SK-N-SH treated with all-trans-retinoic acid at 6 μM for 48 hours (cell line): Measurements from ENCODE around the gene SMS.

ENCODE experiments used
- ATAC-seq: fragments of 200-7000 bp; cut with Tn5 transposase; 3 replicates; pipeline ENCODE4 v1.9.1; 2020; ENCODE audit warnings: mild to moderate bottlenecking, moderate library complexity
- ARNTL ChIP-seq: fragments of 450-650 bp; formaldehyde crosslinking; IDR thresholded peaks from 2 replicates; pipeline ENCODE4 v1.5.0; 2020; ENCODE audit warnings: low read depth, mild to moderate bottlenecking, moderate library complexity, borderline replicate concordance
- BACH2 ChIP-seq: fragments of 250-450 bp; sonication (Bioruptor Pico); IDR thresholded peaks from 2 replicates; pipeline ENCODE4 v1.9.0; 2021; ENCODE audit warnings: mild to moderate bottlenecking, borderline replicate concordance
- CREB5 ChIP-seq: fragments of 250-450 bp; sonication (Bioruptor Pico); IDR thresholded peaks from 2 replicates; pipeline ENCODE4 v1.5.1; 2020; ENCODE audit warnings: low read depth, mild to moderate bottlenecking, moderate library complexity
- CSDC2 ChIP-seq: fragments of 250-450 bp; sonication (Bioruptor Pico); IDR thresholded peaks from 2 replicates; pipeline ENCODE4 v1.5.0; 2020; ENCODE audit warnings: mild to moderate bottlenecking, moderate library complexity
- CSRNP3 ChIP-seq: fragments of 250-450 bp; sonication (Bioruptor Pico); IDR thresholded peaks from 2 replicates; pipeline ENCODE4 v1.5.1; 2021; ENCODE audit warnings: mild to moderate bottlenecking, moderate library complexity
- GLIS3 ChIP-seq: fragments of 250-450 bp; sonication (Bioruptor Pico); IDR thresholded peaks from 2 replicates; pipeline ENCODE4 v1.5.0; 2020; ENCODE audit warnings: mild to moderate bottlenecking, moderate library complexity
- ISL1 ChIP-seq: fragments of 250-450 bp; sonication (Bioruptor Pico); IDR thresholded peaks from 2 replicates; pipeline ENCODE4 v2.1.2; 2022; ENCODE audit warnings: mild to moderate bottlenecking, moderate library complexity
- OSR1 ChIP-seq: fragments of 250-450 bp; sonication (Bioruptor Pico); IDR thresholded peaks from 2 replicates; pipeline ENCODE4 v1.8.0; 2022; ENCODE audit warnings: moderate library complexity, mild to moderate bottlenecking, inconsistent platforms
- PATZ1 ChIP-seq: fragments of 250-450 bp; sonication (Bioruptor Pico); IDR thresholded peaks from 2 replicates; pipeline ENCODE4 v1.8.0; 2020; ENCODE audit warnings: mild to moderate bottlenecking, moderate library complexity, borderline replicate concordance
- POU6F1 ChIP-seq: fragments of 250-450 bp; sonication (Bioruptor Pico); IDR thresholded peaks from 2 replicates; pipeline ENCODE4 v1.8.0; 2021; ENCODE audit warnings: low read depth, mild to moderate bottlenecking, moderate library complexity, borderline replicate concordance
- PPARA ChIP-seq: fragments of 250-450 bp; sonication (Bioruptor Pico); IDR thresholded peaks from 2 replicates; pipeline ENCODE4 v1.5.0; 2020; ENCODE audit warnings: mild to moderate bottlenecking, borderline replicate concordance
- RARB ChIP-seq: fragments of 250-450 bp; sonication (Bioruptor Pico); IDR thresholded peaks from 2 replicates; pipeline ENCODE4 v1.8.0; 2021; ENCODE audit warnings: mild to moderate bottlenecking, moderate library complexity
- SNAI2 ChIP-seq: fragments of 250-450 bp; sonication (Bioruptor Pico); IDR thresholded peaks from 2 replicates; pipeline ENCODE4 v1.5.0; 2020; ENCODE audit warnings: mild to moderate bottlenecking, moderate library complexity
- TCF4 ChIP-seq: fragments of 250-450 bp; sonication (Bioruptor Pico); IDR thresholded peaks from 2 replicates; pipeline ENCODE4 v1.8.0; 2021; ENCODE audit warnings: mild to moderate bottlenecking, moderate library complexity, borderline replicate concordance
- TOX ChIP-seq: fragments of 250-450 bp; sonication (Bioruptor Pico); IDR thresholded peaks from 2 replicates; pipeline ENCODE4 v1.8.0; 2021; ENCODE audit warnings: mild to moderate bottlenecking, moderate library complexity, borderline replicate concordance
- ZC3H10 ChIP-seq: fragments of 250-450 bp; sonication (Bioruptor Pico); IDR thresholded peaks from 2 replicates; pipeline ENCODE4 v1.5.1; 2021; ENCODE audit warnings: mild to moderate bottlenecking, moderate library complexity
- ZFP3 ChIP-seq: fragments of 250-450 bp; sonication (Bioruptor Pico); IDR thresholded peaks from 2 replicates; pipeline ENCODE4 v1.5.0; 2020; ENCODE audit warnings: mild to moderate bottlenecking, moderate library complexity
- ZFP30 ChIP-seq: fragments of 450-650 bp; formaldehyde crosslinking; IDR thresholded peaks from 2 replicates; pipeline ENCODE4 v1.5.0; 2022; ENCODE audit warnings: mild to moderate bottlenecking, moderate library complexity
- ZNF565 ChIP-seq: fragments of 450-650 bp; formaldehyde crosslinking; conservative IDR thresholded peaks from 2 replicates; pipeline ENCODE4 v1.5.0; 2020; ENCODE audit warnings: low read depth, mild to moderate bottlenecking, moderate library complexity
- ZNF70 ChIP-seq: fragments of 450-650 bp; formaldehyde crosslinking; IDR thresholded peaks from 2 replicates; pipeline ENCODE4 v1.5.0; 2020; ENCODE audit warnings: mild to moderate bottlenecking, moderate library complexity

The SMS gene

GRCh38 chrX:21990832-21991231 is 50.3 kb downstream of the SMS start:
- no peak for ATAC-seq
- TF ChIP-seq ZC3H10: no peak

GRCh38 chrX:21991504-21991903 is 51.0 kb downstream of the SMS start:
- ATAC-seq: no peak
- no peak for TF ChIP-seq ZC3H10
- no peak for TF ChIP-seq ARNTL (CRISPR knock-in tag)
- no peak for TF ChIP-seq PPARA
- no peak for TF ChIP-seq ISL1 (CRISPR knock-in tag)
- TF ChIP-seq BACH2 (CRISPR knock-in tag): no peak
- TF ChIP-seq GLIS3: no peak
- TF ChIP-seq TOX (CRISPR knock-in tag): no peak
- TF ChIP-seq RARB: no peak
- TF ChIP-seq PATZ1: no peak
- TF ChIP-seq TCF4 (CRISPR knock-in tag): no peak
- TF ChIP-seq CREB5: no peak
- TF ChIP-seq CSDC2 (CRISPR knock-in tag): no peak

GRCh38 chrX:21993265-21993664 is 52.8 kb downstream of the SMS start:
- no peak for ATAC-seq
- TF ChIP-seq ZFP3 (CRISPR knock-in tag): no peak
- no peak for TF ChIP-seq ZNF70 (CRISPR knock-in tag)
- no peak for TF ChIP-seq ZFP30 (CRISPR knock-in tag)
- TF ChIP-seq POU6F1 (CRISPR knock-in tag): no peak
- TF ChIP-seq PATZ1: no peak
- no peak for TF ChIP-seq OSR1 (CRISPR knock-in tag)
- no peak for TF ChIP-seq ISL1 (CRISPR knock-in tag)
- no peak for TF ChIP-seq RARB
- TF ChIP-seq BACH2 (CRISPR knock-in tag): no peak
- no peak for TF ChIP-seq CSRNP3 (CRISPR knock-in tag)

- no peak for ATAC-seq
- TF ChIP-seq ZNF565 (CRISPR knock-in tag) (no peak), CREB5 (no peak), TOX (CRISPR knock-in tag) (no peak), SNAI2 (CRISPR knock-in tag) (no peak), POU6F1 (CRISPR knock-in tag) (no peak), ZFP30 (CRISPR knock-in tag) (no peak), CSDC2 (CRISPR knock-in tag) (no peak), GLIS3 (no peak), CSRNP3 (CRISPR knock-in tag) (no peak)
These were observed 56.5 kb downstream of the SMS start for GRCh38 chrX:21996872-21997455.
